Neural progenitor cell (in vitro differentiated cells): ENCODE data around the gene BCL7B.
"Not testable (repeated sequence)": the region's sequence is repeated elsewhere in the genome, so short reads cannot be mapped to it uniquely, and the experiment has no call there.

Experiments used
- EZH2 ChIP-seq: fragments of 200-600 bp; sonication (generic); IDR thresholded peaks from 2 replicates; pipeline ENCODE4 v1.6.1; 2017; ENCODE audit warnings: antibody characterized with exemption, mild to moderate bottlenecking, moderate library complexity
- EZH2phosphoT487 ChIP-seq: fragments of 200-600 bp; sonication (generic); IDR thresholded peaks from 2 replicates; pipeline ENCODE4 v1.6.1; 2017; ENCODE audit warnings: antibody characterized with exemption
- TF ChIP-seq, protein P1 (sequence below): fragments of 200-600 bp; sonication (generic); IDR thresholded peaks from 2 replicates; pipeline ENCODE4 v1.5.1; 2017; ENCODE audit warnings: antibody characterized with exemption, mild to moderate bottlenecking

GRCh38 chr7:73495507-73495906, 62.0 kb downstream of the BCL7B start:
- TF ChIP-seq, protein P1, sequence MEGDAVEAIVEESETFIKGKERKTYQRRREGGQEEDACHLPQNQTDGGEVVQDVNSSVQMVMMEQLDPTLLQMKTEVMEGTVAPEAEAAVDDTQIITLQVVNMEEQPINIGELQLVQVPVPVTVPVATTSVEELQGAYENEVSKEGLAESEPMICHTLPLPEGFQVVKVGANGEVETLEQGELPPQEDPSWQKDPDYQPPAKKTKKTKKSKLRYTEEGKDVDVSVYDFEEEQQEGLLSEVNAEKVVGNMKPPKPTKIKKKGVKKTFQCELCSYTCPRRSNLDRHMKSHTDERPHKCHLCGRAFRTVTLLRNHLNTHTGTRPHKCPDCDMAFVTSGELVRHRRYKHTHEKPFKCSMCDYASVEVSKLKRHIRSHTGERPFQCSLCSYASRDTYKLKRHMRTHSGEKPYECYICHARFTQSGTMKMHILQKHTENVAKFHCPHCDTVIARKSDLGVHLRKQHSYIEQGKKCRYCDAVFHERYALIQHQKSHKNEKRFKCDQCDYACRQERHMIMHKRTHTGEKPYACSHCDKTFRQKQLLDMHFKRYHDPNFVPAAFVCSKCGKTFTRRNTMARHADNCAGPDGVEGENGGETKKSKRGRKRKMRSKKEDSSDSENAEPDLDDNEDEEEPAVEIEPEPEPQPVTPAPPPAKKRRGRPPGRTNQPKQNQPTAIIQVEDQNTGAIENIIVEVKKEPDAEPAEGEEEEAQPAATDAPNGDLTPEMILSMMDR, result not testable (repeated sequence)
- TF ChIP-seq EZH2, EZH2phosphoT487: not testable (repeated sequence)
